Measurements from ENCODE around the gene DLG1. TPM values are rescaled to one million over a fixed set of nuclear protein-coding genes. Genes with fewer than 3 reads are reported as not detected.

DLG1 gene
- total and polyA plus RNA-seq, 2 donors: 37.6 to 40.4 TPM

DNA sequence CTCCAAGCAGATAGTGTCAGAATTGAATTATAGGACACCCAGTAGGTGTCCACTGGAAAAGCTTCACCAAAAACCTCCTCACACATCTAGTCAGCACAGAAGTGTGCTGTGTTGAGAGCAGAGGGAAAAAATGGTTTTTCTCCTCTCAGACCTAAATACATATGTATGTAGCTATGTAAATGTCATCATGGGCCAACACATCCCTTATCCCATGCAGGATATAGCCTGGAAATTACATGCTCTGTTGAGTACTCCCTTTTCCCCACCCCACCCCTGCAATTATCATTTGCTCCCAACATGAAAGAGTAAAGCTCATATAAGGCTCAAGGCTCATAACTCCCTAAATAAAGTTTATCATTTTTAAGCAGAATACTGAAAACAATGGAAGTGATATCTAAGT is 35.7 kb downstream of the DLG1 start:
- H3K9me3 ChIP-seq (ENCODE audit: control insufficient read depth in 2 of 2, insufficient read depth in 1 of 2, low read length in 1 of 2): no peaks in the 10 kb centered on the region
- H3K4me3 ChIP-seq (ENCODE audit: low read length in 2 of 2): no peak overlapping the region
- no peak overlapping the region for H3K27ac ChIP-seq (ENCODE audit: low read depth in 1 of 2, low read length in 1 of 2)
- H3K36me3 ChIP-seq (ENCODE audit: control insufficient read depth in 2 of 2, insufficient read depth in 2 of 2, low read length in 1 of 2): peaks cover 3 to 5% of the 10 kb centered on the region in 2 donors
- DNase-seq (ENCODE audit: low read depth in 6 of 9, low spot score in 9 of 9): no peak
- H3K27me3 ChIP-seq (ENCODE audit: control insufficient read depth in 2 of 2, insufficient read depth in 1 of 2, low read length in 1 of 2): no peaks in the 10 kb centered on the region
- no peaks in the 10 kb centered on the region for H3K4me1 ChIP-seq (ENCODE audit: control insufficient read depth in 2 of 2, insufficient read depth in 2 of 2, low read length in 2 of 2)

DNA sequence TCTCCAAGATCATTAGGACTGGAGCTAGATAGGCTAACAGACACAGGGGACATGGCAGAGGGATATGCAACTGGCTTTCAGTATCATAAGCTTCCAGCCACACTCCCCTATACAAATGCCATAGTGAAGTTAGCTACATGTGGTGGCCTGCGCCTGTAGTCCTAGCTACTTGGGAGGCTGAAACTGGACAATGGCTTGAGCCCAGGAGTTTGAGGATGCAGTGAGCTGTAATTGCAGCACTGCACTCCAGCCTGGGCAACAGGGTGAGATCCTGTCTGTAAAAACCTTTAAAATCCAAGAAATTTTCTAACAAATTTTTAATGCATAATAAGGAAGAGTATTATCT is 37.3 kb downstream of the DLG1 start:
- Histone ChIP-seq H3K4me1 (ENCODE audit: control insufficient read depth in 2 of 2, insufficient read depth in 2 of 2, low read length in 2 of 2) (no peaks in the 10 kb centered on the region), H3K4me3 (ENCODE audit: low read length in 2 of 2) (no peak overlapping the region), H3K9me3 (ENCODE audit: control insufficient read depth in 2 of 2, insufficient read depth in 1 of 2, low read length in 1 of 2) (no peaks in the 10 kb centered on the region), H3K27me3 (ENCODE audit: control insufficient read depth in 2 of 2, insufficient read depth in 1 of 2, low read length in 1 of 2) (no peaks in the 10 kb centered on the region), H3K36me3 (ENCODE audit: control insufficient read depth in 2 of 2, insufficient read depth in 2 of 2, low read length in 1 of 2) (peaks cover 3% of the 10 kb centered on the region in 2 donors), H3K27ac (ENCODE audit: low read depth in 1 of 2, low read length in 1 of 2) (no peak overlapping the region)
- whole genome bisulfite sequencing: 100% methylated on average over 1 of the region's 1 CpG
- no peak for DNase-seq (ENCODE audit: low read depth in 6 of 9, low spot score in 9 of 9)

DNA sequence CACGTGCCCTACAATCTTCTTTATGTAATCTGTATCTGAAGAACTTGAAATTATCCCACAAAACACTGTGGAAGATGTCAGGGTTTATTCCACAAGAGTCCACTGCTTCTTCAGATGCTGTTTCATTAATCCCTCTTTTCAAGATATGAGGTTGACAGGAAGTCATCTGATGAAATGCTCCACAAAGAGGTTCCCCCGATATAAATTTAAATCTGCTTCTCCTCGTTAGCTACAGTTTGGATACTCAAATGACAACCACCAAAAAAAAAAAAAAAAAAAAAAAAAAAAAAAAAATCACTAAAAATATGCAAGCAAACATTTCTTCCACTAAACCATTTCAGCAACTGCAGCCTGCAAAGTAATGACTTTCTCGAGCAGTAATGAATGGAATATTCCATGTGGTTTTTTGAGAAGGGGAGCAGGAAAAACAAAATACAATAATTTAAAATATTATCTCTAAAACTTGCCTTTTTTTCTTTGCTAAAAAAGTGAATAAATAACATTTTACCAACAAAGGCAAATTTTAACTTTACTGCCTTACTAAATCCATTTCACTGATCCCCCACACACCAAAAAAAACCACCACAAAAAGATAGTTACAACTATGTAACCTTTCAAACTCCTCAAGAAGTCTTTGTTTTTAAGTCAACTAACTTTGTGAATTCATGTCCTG is 37.8 kb downstream of the DLG1 start:
- 75% methylated on average over 4 of the region's 4 CpGs for WGBS
- Histone ChIP-seq H3K27me3 (ENCODE audit: control insufficient read depth in 2 of 2, insufficient read depth in 1 of 2, low read length in 1 of 2) (no peaks in the 10 kb centered on the region), H3K36me3 (ENCODE audit: control insufficient read depth in 2 of 2, insufficient read depth in 2 of 2, low read length in 1 of 2) (peaks cover 3% of the 10 kb centered on the region in 2 donors), H3K27ac (ENCODE audit: low read depth in 1 of 2, low read length in 1 of 2) (no peak overlapping the region), H3K4me3 (ENCODE audit: low read length in 2 of 2) (no peak overlapping the region), H3K4me1 (ENCODE audit: control insufficient read depth in 2 of 2, insufficient read depth in 2 of 2, low read length in 2 of 2) (no peaks in the 10 kb centered on the region), H3K9me3 (ENCODE audit: control insufficient read depth in 2 of 2, insufficient read depth in 1 of 2, low read length in 1 of 2) (no peaks in the 10 kb centered on the region)
- DNase-seq (ENCODE audit: low read depth in 6 of 9, low spot score in 9 of 9): no peak

GRCh38 chr3:197259096-197259495 is 39.3 kb downstream of the DLG1 start:
- DNase-seq (ENCODE audit: low read depth in 6 of 9, low spot score in 9 of 9): no peak
- H3K4me3 ChIP-seq (ENCODE audit: low read length in 2 of 2): no peak overlapping the region
- peaks cover 0 to 3% of the 10 kb centered on the region in 2 donors for H3K36me3 ChIP-seq (ENCODE audit: control insufficient read depth in 2 of 2, insufficient read depth in 2 of 2, low read length in 1 of 2)
- no peak overlapping the region for H3K27ac ChIP-seq (ENCODE audit: low read depth in 1 of 2, low read length in 1 of 2)
- H3K27me3 ChIP-seq (ENCODE audit: control insufficient read depth in 2 of 2, insufficient read depth in 1 of 2, low read length in 1 of 2): no peaks in the 10 kb centered on the region
- 94% methylated on average over 2 of the region's 2 CpGs for WGBS
- peaks cover 0 to under 1% of the 10 kb centered on the region in 2 donors for H3K4me1 ChIP-seq (ENCODE audit: control insufficient read depth in 2 of 2, insufficient read depth in 2 of 2, low read length in 2 of 2)
- no peaks in the 10 kb centered on the region for H3K9me3 ChIP-seq (ENCODE audit: control insufficient read depth in 2 of 2, insufficient read depth in 1 of 2, low read length in 1 of 2)

DNA sequence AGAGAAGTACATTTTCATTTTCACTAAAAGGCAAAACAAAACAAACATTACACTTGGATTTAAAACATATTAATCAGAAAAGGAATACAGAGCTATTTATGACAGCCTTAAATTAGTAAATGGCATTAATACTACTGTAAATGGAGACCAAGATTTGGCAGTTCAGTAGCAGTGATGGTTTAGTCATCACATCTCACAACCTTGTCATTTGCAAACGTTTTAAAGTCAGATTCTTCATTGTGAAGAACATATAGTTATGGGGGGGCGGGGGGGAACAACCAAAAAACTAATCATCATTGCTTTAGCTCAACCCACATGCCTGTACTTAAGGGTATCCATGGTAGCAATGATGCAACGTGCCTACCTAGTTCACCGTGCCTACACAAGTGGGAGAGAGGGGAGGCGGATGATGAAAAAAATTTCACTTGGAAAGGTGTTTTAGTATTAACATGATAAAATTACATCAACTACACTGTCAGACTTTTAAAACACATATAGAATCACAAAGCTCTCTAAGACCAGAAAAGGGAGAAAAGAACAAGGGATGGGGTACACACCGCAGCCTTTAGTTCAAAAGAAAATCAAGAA is 40.1 kb downstream of the DLG1 start:
- Histone ChIP-seq H3K4me1 (ENCODE audit: control insufficient read depth in 2 of 2, insufficient read depth in 2 of 2, low read length in 2 of 2) (peaks cover 0 to 3% of the 10 kb centered on the region in 2 donors), H3K9me3 (ENCODE audit: control insufficient read depth in 2 of 2, insufficient read depth in 1 of 2, low read length in 1 of 2) (no peaks in the 10 kb centered on the region), H3K36me3 (ENCODE audit: control insufficient read depth in 2 of 2, insufficient read depth in 2 of 2, low read length in 1 of 2) (no peaks in the 10 kb centered on the region), H3K27me3 (ENCODE audit: control insufficient read depth in 2 of 2, insufficient read depth in 1 of 2, low read length in 1 of 2) (no peaks in the 10 kb centered on the region), H3K4me3 (ENCODE audit: low read length in 2 of 2) (no peak overlapping the region), H3K27ac (ENCODE audit: low read depth in 1 of 2, low read length in 1 of 2) (no peak overlapping the region)
- DNase-seq (ENCODE audit: low read depth in 6 of 9, low spot score in 9 of 9): no peak
- WGBS: 75% methylated on average over 6 of the region's 6 CpGs

- Histone ChIP-seq H3K36me3 (ENCODE audit: control insufficient read depth in 2 of 2, insufficient read depth in 2 of 2, low read length in 1 of 2) (no peaks in the 10 kb centered on the region), H3K27ac (ENCODE audit: low read depth in 1 of 2, low read length in 1 of 2) (no peak overlapping the region), H3K4me1 (ENCODE audit: control insufficient read depth in 2 of 2, insufficient read depth in 2 of 2, low read length in 2 of 2) (peaks cover 0 to 3% of the 10 kb centered on the region in 2 donors), H3K27me3 (ENCODE audit: control insufficient read depth in 2 of 2, insufficient read depth in 1 of 2, low read length in 1 of 2) (no peaks in the 10 kb centered on the region), H3K4me3 (ENCODE audit: low read length in 2 of 2) (no peak overlapping the region), H3K9me3 (ENCODE audit: control insufficient read depth in 2 of 2, insufficient read depth in 1 of 2, low read length in 1 of 2) (no peaks in the 10 kb centered on the region)
- WGBS: 96% methylated on average over 5 of the region's 5 CpGs
- DNase-seq (ENCODE audit: low read depth in 6 of 9, low spot score in 9 of 9): no peak
These were observed 40.7 kb downstream of the DLG1 start for GRCh38 chr3:197257711-197258110.

GRCh38 chr3:197256836-197257444 is 41.5 kb downstream of the DLG1 start:
- Histone ChIP-seq H3K36me3 (ENCODE audit: control insufficient read depth in 2 of 2, insufficient read depth in 2 of 2, low read length in 1 of 2) (no peaks in the 10 kb centered on the region), H3K4me1 (ENCODE audit: control insufficient read depth in 2 of 2, insufficient read depth in 2 of 2, low read length in 2 of 2) (peaks cover 0 to 3% of the 10 kb centered on the region in 2 donors), H3K27me3 (ENCODE audit: control insufficient read depth in 2 of 2, insufficient read depth in 1 of 2, low read length in 1 of 2) (no peaks in the 10 kb centered on the region), H3K9me3 (ENCODE audit: control insufficient read depth in 2 of 2, insufficient read depth in 1 of 2, low read length in 1 of 2) (no peaks in the 10 kb centered on the region), H3K27ac (ENCODE audit: low read depth in 1 of 2, low read length in 1 of 2) (no peak overlapping the region), H3K4me3 (ENCODE audit: low read length in 2 of 2) (no peak overlapping the region)
- DNase-seq (ENCODE audit: low read depth in 6 of 9, low spot score in 9 of 9): peak; percentile 2 to 71 (median 48)
- WGBS: 34% methylated on average over 3 of the region's 3 CpGs

DNA sequence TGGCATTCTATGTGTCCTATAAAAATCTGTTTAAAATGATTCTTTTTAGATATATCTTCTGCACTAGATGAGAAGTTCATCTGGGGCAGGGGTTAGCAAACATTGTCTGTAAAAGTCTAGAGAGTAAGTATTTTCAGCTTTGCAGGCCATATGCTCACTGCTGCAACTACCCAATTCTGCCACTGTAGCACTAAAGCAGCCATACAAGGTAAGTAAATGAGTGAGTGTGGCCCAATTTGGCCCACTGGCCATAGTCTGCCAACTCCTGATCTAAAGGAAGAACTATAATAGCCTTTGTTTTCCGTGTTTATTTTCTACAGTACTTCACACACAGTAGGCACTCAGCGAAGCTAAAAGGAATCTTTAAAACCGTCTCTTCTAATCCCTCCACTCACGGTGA is 42.3 kb downstream of the DLG1 start:
- H3K4me1 ChIP-seq (ENCODE audit: control insufficient read depth in 2 of 2, insufficient read depth in 2 of 2, low read length in 2 of 2): peaks cover 0 to 3% of the 10 kb centered on the region in 2 donors
- WGBS: 96% methylated on average over 4 of the region's 4 CpGs
- no peaks in the 10 kb centered on the region for H3K9me3 ChIP-seq (ENCODE audit: control insufficient read depth in 2 of 2, insufficient read depth in 1 of 2, low read length in 1 of 2)
- DNase-seq (ENCODE audit: low read depth in 6 of 9, low spot score in 9 of 9): no peak
- no peak overlapping the region for H3K4me3 ChIP-seq (ENCODE audit: low read length in 2 of 2)
- H3K27ac ChIP-seq (ENCODE audit: low read depth in 1 of 2, low read length in 1 of 2): no peak overlapping the region
- no peaks in the 10 kb centered on the region for H3K27me3 ChIP-seq (ENCODE audit: control insufficient read depth in 2 of 2, insufficient read depth in 1 of 2, low read length in 1 of 2)
- no peaks in the 10 kb centered on the region for H3K36me3 ChIP-seq (ENCODE audit: control insufficient read depth in 2 of 2, insufficient read depth in 2 of 2, low read length in 1 of 2)

- Histone ChIP-seq H3K9me3 (ENCODE audit: control insufficient read depth in 2 of 2, insufficient read depth in 1 of 2, low read length in 1 of 2) (peaks cover 0 to 9% of the 10 kb centered on the region in 2 donors), H3K36me3 (ENCODE audit: control insufficient read depth in 2 of 2, insufficient read depth in 2 of 2, low read length in 1 of 2) (peaks cover 1 to 4% of the 10 kb centered on the region in 2 donors), H3K4me1 (ENCODE audit: control insufficient read depth in 2 of 2, insufficient read depth in 2 of 2, low read length in 2 of 2) (peaks cover 0 to 3% of the 10 kb centered on the region in 2 donors), H3K27ac (ENCODE audit: low read depth in 1 of 2, low read length in 1 of 2) (no peak overlapping the region), H3K4me3 (ENCODE audit: low read length in 2 of 2) (no peak overlapping the region), H3K27me3 (ENCODE audit: control insufficient read depth in 2 of 2, insufficient read depth in 1 of 2, low read length in 1 of 2) (no peaks in the 10 kb centered on the region)
- WGBS: 82% methylated on average over 7 of the region's 7 CpGs
- DNase-seq (ENCODE audit: low read depth in 6 of 9, low spot score in 9 of 9): no peak
These were observed 45.0 kb downstream of the DLG1 start for GRCh38 chr3:197253238-197253947.

All from thymus (tissue), 11 donors.